WTC11 (cell line): ENCODE measurements around the gene ALCAM. TPM values are rescaled to one million over a fixed set of nuclear protein-coding genes. Genes with fewer than 3 reads are reported as not detected.
A peak's percentile ranks its signal among the peaks of the same experiment; 100 is the strongest.

Experiments
- ATAC-seq: fragments of 200-7000 bp; cut with Tn5 transposase; 2 replicates; pipeline ENCODE4 v1.10.0; 2021; ENCODE audit warnings: mild to moderate bottlenecking, moderate library complexity
- CTCF ChIA-PET: fragments of 300-600 bp; sonication (Branson Sonifier 250); formaldehyde crosslinking; loops from one replicate; lab custom pipeline; 2021; ENCODE audit warnings: antibody characterized with exemption; lab: Charles Lee
- POLR2A ChIA-PET: fragments of 350-600 bp; sonication (Branson Sonifier 250); formaldehyde crosslinking; loops from one replicate; lab custom pipeline; 2021; ENCODE audit warnings: antibody characterized with exemption; lab: Charles Lee
- DNase-seq: peaks from one replicate; pipeline ENCODE4 v3.0.0; 2021; ENCODE audit warnings: low spot score
- H3K27ac Mint-ChIP-seq: 2 replicates; pipeline ENCODE4 v1.8.0; 2021; ENCODE audit warnings: mixed read lengths
- H3K27me3 Mint-ChIP-seq: 2 replicates; pipeline ENCODE4 v1.8.0; 2021; ENCODE audit warnings: low read depth, mild to moderate bottlenecking, moderate library complexity, mixed read lengths
- H3K36me3 Mint-ChIP-seq: 2 replicates; pipeline ENCODE4 v1.8.0; 2021; ENCODE audit warnings: mixed read lengths
- H3K4me1 Mint-ChIP-seq: 2 replicates; pipeline ENCODE4 v1.8.0; 2022; ENCODE audit warnings: mixed read lengths
- H3K4me3 Mint-ChIP-seq: 2 replicates; pipeline ENCODE4 v1.8.0; 2021; ENCODE audit warnings: mild to moderate bottlenecking, moderate library complexity, mixed read lengths
- H3K9me3 Mint-ChIP-seq: 2 replicates; pipeline ENCODE4 v1.8.0; 2021; ENCODE audit warnings: mixed read lengths
- ATF1 ChIP-seq: sonication (generic); formaldehyde crosslinking; IDR thresholded peaks from 2 replicates; pipeline ENCODE4 v1.8.1; 2023; ENCODE audit warnings: mild to moderate bottlenecking, moderate library complexity, missing genetic modification reagents
- CREM ChIP-seq: sonication (generic); formaldehyde crosslinking; IDR thresholded peaks from 2 replicates; pipeline ENCODE4 v1.8.1; 2022; ENCODE audit warnings: mild to moderate bottlenecking, missing genetic modification reagents, moderate library complexity
- ELF4 ChIP-seq: sonication (generic); formaldehyde crosslinking; IDR thresholded peaks from 2 replicates; pipeline ENCODE4 v1.8.1; 2022; ENCODE audit warnings: low read depth, mild to moderate bottlenecking, moderate library complexity, missing genetic modification reagents
- FOXK1 ChIP-seq: sonication (generic); formaldehyde crosslinking; IDR thresholded peaks from 2 replicates; pipeline ENCODE4 v1.8.0; 2022; ENCODE audit warnings: mild to moderate bottlenecking, moderate library complexity, missing genetic modification reagents
- GRHL2 ChIP-seq: fragments of 250-450 bp; sonication (Bioruptor Pico); IDR thresholded peaks from 2 replicates; pipeline ENCODE4 v1.8.0; 2022; ENCODE audit warnings: mild to moderate bottlenecking, moderate library complexity; ENCODE audit not compliant: insufficient replicate concordance, severe bottlenecking
- MXD4 ChIP-seq: fragments of 250-450 bp; sonication (Bioruptor Pico); IDR thresholded peaks from 2 replicates; pipeline ENCODE4 v1.8.0; 2021; ENCODE audit warnings: mild to moderate bottlenecking, moderate library complexity, borderline replicate concordance
- NFE2L1 ChIP-seq: sonication (generic); formaldehyde crosslinking; IDR thresholded peaks from 2 replicates; pipeline ENCODE4 v1.8.1; 2023; ENCODE audit warnings: missing genetic modification reagents
- SMAD3 ChIP-seq: sonication (generic); formaldehyde crosslinking; IDR thresholded peaks from 2 replicates; pipeline ENCODE4 v1.8.0; 2022; ENCODE audit warnings: missing genetic modification reagents, mild to moderate bottlenecking, borderline replicate concordance
- ZNF232 ChIP-seq: sonication (generic); formaldehyde crosslinking; IDR thresholded peaks from 2 replicates; pipeline ENCODE4 v1.8.0; 2022; ENCODE audit warnings: mild to moderate bottlenecking, missing genetic modification reagents
- ZNF317 ChIP-seq: sonication (generic); formaldehyde crosslinking; IDR thresholded peaks from 2 replicates; pipeline ENCODE4 v1.8.1; 2023; ENCODE audit warnings: low read depth, mild to moderate bottlenecking, moderate library complexity, missing genetic modification reagents, borderline replicate concordance
- total RNA-seq: library from RNA; stranded (reverse); gene quantifications from 3 replicates; pipeline ENCODE4 v1.2.3, GENCODE V29; 2021
- TF ChIP-seq, protein P1 (sequence below): fragments of 200-600 bp; IDR thresholded peaks from 2 replicates; pipeline ENCODE4 v1.8.0; 2022; ENCODE audit warnings: antibody characterized with exemption
- TF ChIP-seq, protein P2 (sequence below): sonication (generic); formaldehyde crosslinking; IDR thresholded peaks from 2 replicates; pipeline ENCODE4 v1.8.1; 2022; ENCODE audit warnings: missing genetic modification reagents, borderline replicate concordance
- TF ChIP-seq, protein P3 (sequence below): sonication (generic); formaldehyde crosslinking; IDR thresholded peaks from 2 replicates; pipeline ENCODE4 v1.8.1; 2022; ENCODE audit warnings: low read depth, missing genetic modification reagents, borderline replicate concordance
- TF ChIP-seq, protein P4 (sequence below): sonication (generic); formaldehyde crosslinking; conservative IDR thresholded peaks from 2 replicates; pipeline ENCODE4 v1.8.1; 2023; ENCODE audit warnings: mild to moderate bottlenecking, low read depth, missing genetic modification reagents, moderate library complexity
- TF ChIP-seq, protein P5 (sequence below): sonication (generic); formaldehyde crosslinking; IDR thresholded peaks from 2 replicates; pipeline ENCODE4 v1.8.0; 2022; ENCODE audit warnings: mild to moderate bottlenecking, missing genetic modification reagents
- TF ChIP-seq, protein P6 (sequence below): sonication (generic); formaldehyde crosslinking; IDR thresholded peaks from 2 replicates; pipeline ENCODE4 v1.8.1; 2022; ENCODE audit warnings: mild to moderate bottlenecking, missing genetic modification reagents, moderate library complexity, borderline replicate concordance
- TF ChIP-seq, protein P7 (sequence below): sonication (generic); formaldehyde crosslinking; IDR thresholded peaks from 2 replicates; pipeline ENCODE4 v1.8.1; 2023; ENCODE audit warnings: mild to moderate bottlenecking, missing genetic modification reagents, borderline replicate concordance
- TF ChIP-seq, protein P8 (sequence below): sonication (generic); formaldehyde crosslinking; IDR thresholded peaks from 2 replicates; pipeline ENCODE4 v1.8.0; 2023; ENCODE audit warnings: missing genetic modification reagents

Gene ALCAM
- total RNA-seq, 1 experiment from 2014 or later, result 30.7 TPM

DNA sequence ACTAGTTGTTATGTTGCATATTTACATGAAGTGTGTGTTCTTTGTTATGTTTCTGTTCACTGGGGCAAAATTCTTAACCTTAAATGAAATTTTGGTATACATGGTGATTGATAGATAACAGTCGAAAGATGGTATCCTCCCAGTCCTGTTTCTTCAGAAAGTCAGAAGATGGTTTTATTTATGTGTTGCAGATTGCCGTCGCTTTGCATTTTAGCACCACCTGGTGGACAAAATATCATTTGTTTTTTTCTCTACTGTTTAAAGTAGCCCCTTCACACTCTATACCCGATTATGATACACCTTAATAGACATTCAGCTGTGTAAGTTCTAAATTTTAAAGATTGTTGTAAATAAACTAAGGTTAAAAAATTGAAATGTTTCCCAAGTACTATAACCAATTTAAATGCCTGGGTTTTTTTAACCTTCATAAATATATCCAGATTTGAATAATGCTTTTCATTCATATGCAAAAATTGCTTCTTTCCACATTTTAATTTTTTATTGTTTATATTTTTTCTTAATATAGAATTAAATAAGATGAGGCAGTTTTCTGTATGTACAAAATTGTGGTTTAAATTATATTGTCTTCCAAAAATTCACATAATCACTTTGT lies 152.2 kb downstream of the ALCAM start:
- Mint-ChIP-seq H3K4me3 (no peak overlapping the region), H3K27ac (no peak overlapping the region), H3K9me3 (no peaks in the 10 kb centered on the region), H3K36me3 (no peaks in the 10 kb centered on the region), H3K4me1 (peaks cover 16% of the 10 kb centered on the region), H3K27me3 (no peaks in the 10 kb centered on the region)
- DNase-seq, result peak; percentile 9
- TF ChIP-seq, protein P1, sequence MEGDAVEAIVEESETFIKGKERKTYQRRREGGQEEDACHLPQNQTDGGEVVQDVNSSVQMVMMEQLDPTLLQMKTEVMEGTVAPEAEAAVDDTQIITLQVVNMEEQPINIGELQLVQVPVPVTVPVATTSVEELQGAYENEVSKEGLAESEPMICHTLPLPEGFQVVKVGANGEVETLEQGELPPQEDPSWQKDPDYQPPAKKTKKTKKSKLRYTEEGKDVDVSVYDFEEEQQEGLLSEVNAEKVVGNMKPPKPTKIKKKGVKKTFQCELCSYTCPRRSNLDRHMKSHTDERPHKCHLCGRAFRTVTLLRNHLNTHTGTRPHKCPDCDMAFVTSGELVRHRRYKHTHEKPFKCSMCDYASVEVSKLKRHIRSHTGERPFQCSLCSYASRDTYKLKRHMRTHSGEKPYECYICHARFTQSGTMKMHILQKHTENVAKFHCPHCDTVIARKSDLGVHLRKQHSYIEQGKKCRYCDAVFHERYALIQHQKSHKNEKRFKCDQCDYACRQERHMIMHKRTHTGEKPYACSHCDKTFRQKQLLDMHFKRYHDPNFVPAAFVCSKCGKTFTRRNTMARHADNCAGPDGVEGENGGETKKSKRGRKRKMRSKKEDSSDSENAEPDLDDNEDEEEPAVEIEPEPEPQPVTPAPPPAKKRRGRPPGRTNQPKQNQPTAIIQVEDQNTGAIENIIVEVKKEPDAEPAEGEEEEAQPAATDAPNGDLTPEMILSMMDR, result peak; percentile 50; the same call in 1 of the 2 replicates
- TF ChIP-seq FOXK1 (CRISPR knock-in tag), result no peak
- ChIA-PET POLR2A (no interaction called here), CTCF (interaction anchor here (0.8 kb wide), 1 partner anchor 150 kb away, joined by 4 read pairs; no protein-coding TSS in a partner anchor)
- ATAC-seq, result peak; percentile 44; the same call in 1 of the 2 replicates

DNA sequence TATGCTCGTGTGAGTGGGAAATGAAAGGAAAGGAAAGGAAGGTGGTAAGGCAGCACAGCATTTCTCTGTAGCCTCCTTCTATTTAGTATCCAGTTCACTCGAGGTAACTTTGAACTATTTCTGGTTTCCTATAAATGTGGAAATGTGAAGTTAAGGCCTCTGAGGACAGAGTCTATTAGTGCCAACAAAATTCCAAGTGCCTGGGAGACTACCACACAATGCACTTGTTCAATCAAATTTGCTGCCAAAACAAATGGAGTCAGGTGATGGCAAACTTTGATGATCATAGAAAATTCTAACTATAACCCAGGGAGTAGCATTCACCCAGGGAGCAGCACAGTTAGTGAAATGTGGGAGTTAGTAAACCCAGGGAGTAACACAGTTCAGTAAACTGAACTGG lies 155.1 kb downstream of the ALCAM start:
- Mint-ChIP-seq H3K9me3 (no peaks in the 10 kb centered on the region), H3K27ac (no peak overlapping the region), H3K4me1 (peaks cover 12% of the 10 kb centered on the region), H3K36me3 (no peaks in the 10 kb centered on the region), H3K4me3 (no peak overlapping the region), H3K27me3 (no peaks in the 10 kb centered on the region)
- ATAC-seq, result no peak
- ChIA-PET POLR2A (no interaction called here), CTCF (no interaction called here)
- no peak for DNase-seq
- TF ChIP-seq, protein P2, sequence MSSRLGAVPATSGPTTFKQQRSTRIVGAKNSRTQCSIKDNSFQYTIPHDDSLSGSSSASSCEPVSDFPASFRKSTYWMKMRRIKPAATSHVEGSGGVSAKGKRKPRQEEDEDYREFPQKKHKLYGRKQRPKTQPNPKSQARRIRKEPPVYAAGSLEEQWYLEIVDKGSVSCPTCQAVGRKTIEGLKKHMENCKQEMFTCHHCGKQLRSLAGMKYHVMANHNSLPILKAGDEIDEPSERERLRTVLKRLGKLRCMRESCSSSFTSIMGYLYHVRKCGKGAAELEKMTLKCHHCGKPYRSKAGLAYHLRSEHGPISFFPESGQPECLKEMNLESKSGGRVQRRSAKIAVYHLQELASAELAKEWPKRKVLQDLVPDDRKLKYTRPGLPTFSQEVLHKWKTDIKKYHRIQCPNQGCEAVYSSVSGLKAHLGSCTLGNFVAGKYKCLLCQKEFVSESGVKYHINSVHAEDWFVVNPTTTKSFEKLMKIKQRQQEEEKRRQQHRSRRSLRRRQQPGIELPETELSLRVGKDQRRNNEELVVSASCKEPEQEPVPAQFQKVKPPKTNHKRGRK (CRISPR knock-in tag), result no peak
- TF ChIP-seq, protein P3, sequence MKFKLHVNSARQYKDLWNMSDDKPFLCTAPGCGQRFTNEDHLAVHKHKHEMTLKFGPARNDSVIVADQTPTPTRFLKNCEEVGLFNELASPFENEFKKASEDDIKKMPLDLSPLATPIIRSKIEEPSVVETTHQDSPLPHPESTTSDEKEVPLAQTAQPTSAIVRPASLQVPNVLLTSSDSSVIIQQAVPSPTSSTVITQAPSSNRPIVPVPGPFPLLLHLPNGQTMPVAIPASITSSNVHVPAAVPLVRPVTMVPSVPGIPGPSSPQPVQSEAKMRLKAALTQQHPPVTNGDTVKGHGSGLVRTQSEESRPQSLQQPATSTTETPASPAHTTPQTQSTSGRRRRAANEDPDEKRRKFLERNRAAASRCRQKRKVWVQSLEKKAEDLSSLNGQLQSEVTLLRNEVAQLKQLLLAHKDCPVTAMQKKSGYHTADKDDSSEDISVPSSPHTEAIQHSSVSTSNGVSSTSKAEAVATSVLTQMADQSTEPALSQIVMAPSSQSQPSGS (CRISPR knock-in tag), result no peak
- TF ChIP-seq, protein P4, sequence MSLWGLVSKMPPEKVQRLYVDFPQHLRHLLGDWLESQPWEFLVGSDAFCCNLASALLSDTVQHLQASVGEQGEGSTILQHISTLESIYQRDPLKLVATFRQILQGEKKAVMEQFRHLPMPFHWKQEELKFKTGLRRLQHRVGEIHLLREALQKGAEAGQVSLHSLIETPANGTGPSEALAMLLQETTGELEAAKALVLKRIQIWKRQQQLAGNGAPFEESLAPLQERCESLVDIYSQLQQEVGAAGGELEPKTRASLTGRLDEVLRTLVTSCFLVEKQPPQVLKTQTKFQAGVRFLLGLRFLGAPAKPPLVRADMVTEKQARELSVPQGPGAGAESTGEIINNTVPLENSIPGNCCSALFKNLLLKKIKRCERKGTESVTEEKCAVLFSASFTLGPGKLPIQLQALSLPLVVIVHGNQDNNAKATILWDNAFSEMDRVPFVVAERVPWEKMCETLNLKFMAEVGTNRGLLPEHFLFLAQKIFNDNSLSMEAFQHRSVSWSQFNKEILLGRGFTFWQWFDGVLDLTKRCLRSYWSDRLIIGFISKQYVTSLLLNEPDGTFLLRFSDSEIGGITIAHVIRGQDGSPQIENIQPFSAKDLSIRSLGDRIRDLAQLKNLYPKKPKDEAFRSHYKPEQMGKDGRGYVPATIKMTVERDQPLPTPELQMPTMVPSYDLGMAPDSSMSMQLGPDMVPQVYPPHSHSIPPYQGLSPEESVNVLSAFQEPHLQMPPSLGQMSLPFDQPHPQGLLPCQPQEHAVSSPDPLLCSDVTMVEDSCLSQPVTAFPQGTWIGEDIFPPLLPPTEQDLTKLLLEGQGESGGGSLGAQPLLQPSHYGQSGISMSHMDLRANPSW, result no peak
- TF ChIP-seq ZNF232 (CRISPR knock-in tag) (no peak), MXD4 (CRISPR knock-in tag) (no peak), GRHL2 (CRISPR knock-in tag) (no peak), SMAD3 (CRISPR knock-in tag) (no peak), CREM (CRISPR knock-in tag) (no peak), ATF1 (CRISPR knock-in tag) (no peak), ELF4 (CRISPR knock-in tag) (no peak), ZNF317 (CRISPR knock-in tag) (no peak), NFE2L1 (no peak)
- TF ChIP-seq, protein P5, sequence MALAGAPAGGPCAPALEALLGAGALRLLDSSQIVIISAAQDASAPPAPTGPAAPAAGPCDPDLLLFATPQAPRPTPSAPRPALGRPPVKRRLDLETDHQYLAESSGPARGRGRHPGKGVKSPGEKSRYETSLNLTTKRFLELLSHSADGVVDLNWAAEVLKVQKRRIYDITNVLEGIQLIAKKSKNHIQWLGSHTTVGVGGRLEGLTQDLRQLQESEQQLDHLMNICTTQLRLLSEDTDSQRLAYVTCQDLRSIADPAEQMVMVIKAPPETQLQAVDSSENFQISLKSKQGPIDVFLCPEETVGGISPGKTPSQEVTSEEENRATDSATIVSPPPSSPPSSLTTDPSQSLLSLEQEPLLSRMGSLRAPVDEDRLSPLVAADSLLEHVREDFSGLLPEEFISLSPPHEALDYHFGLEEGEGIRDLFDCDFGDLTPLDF (CRISPR knock-in tag), result no peak
- TF ChIP-seq, protein P6, sequence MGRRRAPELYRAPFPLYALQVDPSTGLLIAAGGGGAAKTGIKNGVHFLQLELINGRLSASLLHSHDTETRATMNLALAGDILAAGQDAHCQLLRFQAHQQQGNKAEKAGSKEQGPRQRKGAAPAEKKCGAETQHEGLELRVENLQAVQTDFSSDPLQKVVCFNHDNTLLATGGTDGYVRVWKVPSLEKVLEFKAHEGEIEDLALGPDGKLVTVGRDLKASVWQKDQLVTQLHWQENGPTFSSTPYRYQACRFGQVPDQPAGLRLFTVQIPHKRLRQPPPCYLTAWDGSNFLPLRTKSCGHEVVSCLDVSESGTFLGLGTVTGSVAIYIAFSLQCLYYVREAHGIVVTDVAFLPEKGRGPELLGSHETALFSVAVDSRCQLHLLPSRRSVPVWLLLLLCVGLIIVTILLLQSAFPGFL, result no peak
- TF ChIP-seq, protein P7, sequence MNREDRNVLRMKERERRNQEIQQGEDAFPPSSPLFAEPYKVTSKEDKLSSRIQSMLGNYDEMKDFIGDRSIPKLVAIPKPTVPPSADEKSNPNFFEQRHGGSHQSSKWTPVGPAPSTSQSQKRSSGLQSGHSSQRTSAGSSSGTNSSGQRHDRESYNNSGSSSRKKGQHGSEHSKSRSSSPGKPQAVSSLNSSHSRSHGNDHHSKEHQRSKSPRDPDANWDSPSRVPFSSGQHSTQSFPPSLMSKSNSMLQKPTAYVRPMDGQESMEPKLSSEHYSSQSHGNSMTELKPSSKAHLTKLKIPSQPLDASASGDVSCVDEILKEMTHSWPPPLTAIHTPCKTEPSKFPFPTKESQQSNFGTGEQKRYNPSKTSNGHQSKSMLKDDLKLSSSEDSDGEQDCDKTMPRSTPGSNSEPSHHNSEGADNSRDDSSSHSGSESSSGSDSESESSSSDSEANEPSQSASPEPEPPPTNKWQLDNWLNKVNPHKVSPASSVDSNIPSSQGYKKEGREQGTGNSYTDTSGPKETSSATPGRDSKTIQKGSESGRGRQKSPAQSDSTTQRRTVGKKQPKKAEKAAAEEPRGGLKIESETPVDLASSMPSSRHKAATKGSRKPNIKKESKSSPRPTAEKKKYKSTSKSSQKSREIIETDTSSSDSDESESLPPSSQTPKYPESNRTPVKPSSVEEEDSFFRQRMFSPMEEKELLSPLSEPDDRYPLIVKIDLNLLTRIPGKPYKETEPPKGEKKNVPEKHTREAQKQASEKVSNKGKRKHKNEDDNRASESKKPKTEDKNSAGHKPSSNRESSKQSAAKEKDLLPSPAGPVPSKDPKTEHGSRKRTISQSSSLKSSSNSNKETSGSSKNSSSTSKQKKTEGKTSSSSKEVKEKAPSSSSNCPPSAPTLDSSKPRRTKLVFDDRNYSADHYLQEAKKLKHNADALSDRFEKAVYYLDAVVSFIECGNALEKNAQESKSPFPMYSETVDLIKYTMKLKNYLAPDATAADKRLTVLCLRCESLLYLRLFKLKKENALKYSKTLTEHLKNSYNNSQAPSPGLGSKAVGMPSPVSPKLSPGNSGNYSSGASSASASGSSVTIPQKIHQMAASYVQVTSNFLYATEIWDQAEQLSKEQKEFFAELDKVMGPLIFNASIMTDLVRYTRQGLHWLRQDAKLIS, result no peak
- TF ChIP-seq, protein P8, sequence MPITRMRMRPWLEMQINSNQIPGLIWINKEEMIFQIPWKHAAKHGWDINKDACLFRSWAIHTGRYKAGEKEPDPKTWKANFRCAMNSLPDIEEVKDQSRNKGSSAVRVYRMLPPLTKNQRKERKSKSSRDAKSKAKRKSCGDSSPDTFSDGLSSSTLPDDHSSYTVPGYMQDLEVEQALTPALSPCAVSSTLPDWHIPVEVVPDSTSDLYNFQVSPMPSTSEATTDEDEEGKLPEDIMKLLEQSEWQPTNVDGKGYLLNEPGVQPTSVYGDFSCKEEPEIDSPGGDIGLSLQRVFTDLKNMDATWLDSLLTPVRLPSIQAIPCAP, result no peak
- TF ChIP-seq, all 79 proteins: peak for 0
